LNCAP (cell line): ENCODE data around the gene DGKB.

ENCODE experiments used
- TF ChIP-seq, protein P1 (sequence below): fragments of 450-650 bp; IDR thresholded peaks from 2 replicates; pipeline ENCODE4 v1.5.1; 2017; ENCODE audit warnings: mild to moderate bottlenecking

The DGKB gene

GRCh38 chr7:14604606-14605005 is 297.9 kb downstream of the DGKB start:
- TF ChIP-seq, protein P1, sequence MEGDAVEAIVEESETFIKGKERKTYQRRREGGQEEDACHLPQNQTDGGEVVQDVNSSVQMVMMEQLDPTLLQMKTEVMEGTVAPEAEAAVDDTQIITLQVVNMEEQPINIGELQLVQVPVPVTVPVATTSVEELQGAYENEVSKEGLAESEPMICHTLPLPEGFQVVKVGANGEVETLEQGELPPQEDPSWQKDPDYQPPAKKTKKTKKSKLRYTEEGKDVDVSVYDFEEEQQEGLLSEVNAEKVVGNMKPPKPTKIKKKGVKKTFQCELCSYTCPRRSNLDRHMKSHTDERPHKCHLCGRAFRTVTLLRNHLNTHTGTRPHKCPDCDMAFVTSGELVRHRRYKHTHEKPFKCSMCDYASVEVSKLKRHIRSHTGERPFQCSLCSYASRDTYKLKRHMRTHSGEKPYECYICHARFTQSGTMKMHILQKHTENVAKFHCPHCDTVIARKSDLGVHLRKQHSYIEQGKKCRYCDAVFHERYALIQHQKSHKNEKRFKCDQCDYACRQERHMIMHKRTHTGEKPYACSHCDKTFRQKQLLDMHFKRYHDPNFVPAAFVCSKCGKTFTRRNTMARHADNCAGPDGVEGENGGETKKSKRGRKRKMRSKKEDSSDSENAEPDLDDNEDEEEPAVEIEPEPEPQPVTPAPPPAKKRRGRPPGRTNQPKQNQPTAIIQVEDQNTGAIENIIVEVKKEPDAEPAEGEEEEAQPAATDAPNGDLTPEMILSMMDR = no peak

DNA sequence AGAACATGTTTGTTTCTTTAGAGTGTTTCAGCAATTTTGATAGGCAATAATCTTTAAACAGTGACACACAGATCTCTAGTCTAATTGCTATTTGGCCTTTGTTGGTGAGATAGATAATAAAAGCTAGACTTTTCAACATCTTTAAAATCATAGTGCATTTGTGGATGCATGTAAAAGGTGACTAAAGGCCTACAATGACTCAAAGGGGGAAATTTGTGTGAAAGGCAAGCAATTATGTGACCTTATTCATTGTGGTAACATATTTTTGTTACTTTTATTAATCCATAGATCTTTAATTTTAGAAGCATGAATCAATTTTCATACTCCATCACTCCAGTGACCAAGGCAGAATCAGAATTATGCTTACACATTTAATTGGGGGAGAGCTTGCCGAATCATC is 299.7 kb downstream of the DGKB start:
- TF ChIP-seq, protein P1 = no peak

GRCh38 chr7:14600766-14601367 is 301.7 kb downstream of the DGKB start:
- TF ChIP-seq, protein P1 = no peak

- TF ChIP-seq, protein P1 = no peak
These were observed 303.6 kb downstream of the DGKB start for GRCh38 chr7:14598978-14599377.

GRCh38 chr7:14596421-14596820 is 306.1 kb downstream of the DGKB start:
- TF ChIP-seq, protein P1 = no peak

GRCh38 chr7:14590206-14590605 is 312.3 kb downstream of the DGKB start:
- TF ChIP-seq, protein P1 = no peak

GRCh38 chr7:14585232-14585631 is 317.3 kb downstream of the DGKB start:
- TF ChIP-seq, protein P1 = no peak

DNA sequence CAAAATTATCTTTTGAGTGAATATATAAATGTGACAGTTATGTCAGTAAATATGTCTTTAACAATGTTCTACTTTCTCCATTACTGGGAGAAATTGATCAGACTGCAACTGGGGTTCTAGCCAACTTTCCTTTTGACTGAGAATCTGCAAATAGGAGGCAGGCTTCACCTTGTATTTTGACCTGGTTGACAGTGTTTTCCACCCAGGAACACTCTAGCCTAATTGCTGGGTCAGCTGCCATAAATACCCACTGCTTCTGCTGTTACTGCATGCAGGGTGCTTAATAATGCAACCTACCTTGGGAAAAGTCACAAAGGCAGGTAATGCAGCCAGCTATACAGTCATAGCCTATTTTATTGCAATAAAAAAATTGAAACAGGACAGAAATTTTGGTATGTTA is 319.0 kb downstream of the DGKB start:
- TF ChIP-seq, protein P1 = no peak
